HG03060 (cell line): ENCODE results near the gene SDF2L1.
"Not testable (repeated sequence)": the region's sequence is repeated elsewhere in the genome, so short reads cannot be mapped to it uniquely, and the experiment has no call there.

Experiments
- ATAC-seq: cut with Tn5 transposase; IDR thresholded peaks from one replicate; pipeline ENCODE4 v1.9.1; 2021; ENCODE audit warnings: low read depth, moderate number of reproducible peaks; ENCODE audit not compliant: unreplicated experiment

The SDF2L1 gene

DNA sequence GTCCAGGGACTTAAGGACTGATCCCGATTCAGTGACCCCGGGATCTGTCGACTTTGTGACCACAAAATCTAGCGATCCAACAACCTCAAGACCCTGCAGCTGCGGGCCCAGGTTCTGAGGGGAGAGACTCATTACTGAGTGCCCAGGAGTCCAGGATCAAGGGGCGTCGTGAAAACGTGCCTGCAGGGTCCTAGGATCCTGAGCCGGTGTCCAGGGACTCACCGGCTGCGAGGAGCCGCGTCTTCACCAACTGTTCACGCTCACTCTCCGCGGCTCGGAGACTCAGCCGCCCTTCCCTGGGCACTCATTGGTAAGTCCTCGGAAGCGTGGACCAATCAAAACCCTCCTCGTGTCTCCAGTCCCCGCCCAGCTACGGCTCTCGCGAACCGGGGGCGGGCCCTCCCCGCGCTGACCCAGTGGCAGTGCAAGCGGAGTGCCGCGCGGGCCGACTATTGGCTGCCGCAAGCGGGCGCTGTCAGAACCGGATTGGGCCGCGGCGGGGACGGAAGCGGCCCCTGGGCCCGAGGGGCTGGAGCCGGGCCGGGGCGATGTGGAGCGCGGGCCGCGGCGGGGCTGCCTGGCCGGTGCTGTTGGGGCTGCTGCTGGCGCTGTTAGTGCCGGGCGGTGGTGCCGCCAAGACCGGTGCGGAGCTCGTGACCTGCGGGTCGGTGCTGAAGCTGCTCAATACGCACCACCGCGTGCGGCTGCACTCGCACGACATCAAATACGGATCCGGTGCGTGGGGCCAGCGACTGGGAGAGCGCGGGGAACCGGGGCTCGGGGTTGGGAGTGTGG is at the start of gene SDF2L1:
TSS of gene SDF2L1 (plus strand) at position 514 of the 795 bp plus-strand sequence. CDS start at position 549, 35 bp downstream.
- peak; percentile 88 for ATAC-seq

GRCh38 chr22:21592422-21592821 is 49.7 kb upstream of the SDF2L1 start:
- no peak for ATAC-seq

- no peak for ATAC-seq
Observed at GRCh38 chr22:21593406-21594232, 48.5 kb upstream of the SDF2L1 start.

DNA sequence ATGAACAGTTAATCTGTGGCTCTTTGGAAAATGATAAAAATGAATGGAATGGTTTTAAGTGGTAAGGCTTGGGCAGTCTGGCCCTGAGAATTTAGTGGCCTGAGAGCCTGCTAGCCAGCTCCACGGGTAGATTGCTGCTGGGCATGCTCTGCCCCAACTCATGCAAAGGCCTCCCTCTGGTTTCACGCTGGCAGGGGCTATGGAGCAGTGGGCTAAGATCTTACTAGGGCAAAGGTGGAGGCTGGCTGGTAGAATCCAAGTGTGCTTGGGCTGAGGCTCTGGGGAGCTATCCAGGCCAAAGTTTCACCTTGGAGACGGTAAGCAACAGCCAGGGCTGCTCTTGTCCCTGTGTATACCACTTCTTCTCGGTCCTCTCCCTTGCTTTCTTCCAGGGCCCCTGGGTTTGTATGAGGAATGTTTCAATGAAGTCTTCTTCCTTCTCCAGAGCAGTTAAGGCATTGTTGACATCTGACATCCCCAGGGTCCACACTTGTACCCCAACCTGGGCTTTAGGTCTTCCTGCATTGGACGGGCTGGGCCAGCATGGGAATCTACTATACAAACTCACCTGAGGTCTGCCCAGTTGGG is 47.1 kb upstream of the SDF2L1 start:
- no peak for ATAC-seq

- ATAC-seq = not testable (repeated sequence)
Observed at GRCh38 chr22:21596356-21597135, 45.6 kb upstream of the SDF2L1 start.

DNA sequence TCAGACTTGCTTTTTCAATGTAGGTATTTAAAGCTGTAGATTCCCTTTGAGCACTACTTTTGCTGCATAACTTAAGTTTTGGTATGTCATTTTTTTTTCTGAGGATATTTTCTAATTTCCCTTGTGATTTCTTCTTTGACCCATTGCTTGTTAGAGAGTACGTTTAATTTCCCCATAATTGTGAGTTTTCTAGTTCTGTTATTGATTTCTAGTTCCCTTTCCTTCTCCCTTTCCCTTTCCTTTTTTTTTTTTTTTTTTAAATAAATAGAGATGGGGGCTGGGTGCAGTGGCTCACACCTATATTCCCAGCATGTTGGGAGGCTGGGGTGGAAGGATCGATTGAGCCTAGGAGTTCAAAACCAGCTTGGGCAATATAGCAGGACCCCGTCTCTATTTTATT is 43.8 kb upstream of the SDF2L1 start:
- no peak for ATAC-seq

GRCh38 chr22:21599053-21599893 is 42.8 kb upstream of the SDF2L1 start:
- no peak for ATAC-seq

- ATAC-seq = no peak
Observed at GRCh38 chr22:21602579-21602978, 39.5 kb upstream of the SDF2L1 start.

- ATAC-seq = no peak
Observed at GRCh38 chr22:21603973-21604372, 38.1 kb upstream of the SDF2L1 start.

GRCh38 chr22:21605887-21606564 is 36.1 kb upstream of the SDF2L1 start:
- no peak for ATAC-seq

DNA sequence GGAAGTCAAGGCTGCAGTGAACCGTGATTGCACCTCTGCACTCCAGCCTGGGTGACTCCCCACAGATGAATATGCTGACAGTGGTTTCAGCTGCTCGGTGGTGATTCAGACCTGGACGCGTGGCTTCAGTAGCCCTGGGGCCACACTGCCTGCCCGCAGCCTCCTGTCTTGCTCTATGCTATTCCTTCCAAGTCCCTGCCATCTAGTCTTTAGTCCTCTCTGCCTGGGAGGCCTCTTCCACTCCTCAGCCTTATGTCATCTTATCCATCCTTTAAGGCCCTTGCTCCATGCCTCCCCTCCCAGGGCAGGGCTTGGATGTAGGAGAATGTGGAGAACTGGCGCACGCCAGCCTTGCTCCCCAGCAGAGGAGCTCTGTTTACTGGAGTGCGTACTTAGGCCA is 35.3 kb upstream of the SDF2L1 start:
- no peak for ATAC-seq

GRCh38 chr22:21609556-21610157 is 32.4 kb upstream of the SDF2L1 start:
- ATAC-seq = not testable (repeated sequence)

DNA sequence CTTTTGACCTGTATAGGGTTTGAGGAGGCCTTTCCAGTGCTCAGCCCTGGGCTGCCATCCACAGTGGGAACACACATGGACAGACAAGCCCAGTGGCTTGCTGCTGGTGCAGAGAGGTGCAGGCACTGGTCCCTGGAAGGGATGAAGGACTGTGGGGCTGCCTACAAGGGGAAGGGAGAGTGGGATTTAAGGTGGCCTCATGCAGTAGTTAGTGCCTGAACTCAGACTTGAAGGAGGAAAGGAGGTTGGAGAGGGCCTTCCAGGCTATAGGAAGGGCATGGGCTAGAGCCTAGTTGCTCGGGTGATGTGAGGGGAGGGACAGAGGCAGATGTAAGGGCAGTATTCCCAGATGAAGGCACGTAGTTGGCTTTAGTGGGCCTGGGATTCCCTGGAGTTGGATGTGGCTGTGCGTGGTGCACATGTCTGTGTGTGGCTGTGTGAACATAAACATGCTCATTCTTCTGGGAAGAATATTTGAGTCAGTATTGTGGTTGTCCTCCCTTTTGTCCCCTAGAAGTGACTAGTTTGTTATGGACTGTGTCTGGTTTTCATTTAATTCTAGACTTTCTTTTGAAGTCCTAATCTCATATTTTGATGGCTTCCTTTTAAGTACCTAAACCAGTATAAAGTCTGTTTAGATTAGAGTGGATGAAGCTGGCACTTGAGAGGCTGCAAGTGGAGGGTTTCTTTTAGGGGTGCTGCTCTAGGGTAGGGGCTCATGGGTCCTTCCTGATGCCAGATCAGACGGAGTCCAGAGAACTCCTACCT is 30.7 kb upstream of the SDF2L1 start:
- ATAC-seq = no peak

GRCh38 chr22:21612858-21613257 is 29.2 kb upstream of the SDF2L1 start:
- ATAC-seq = no peak

DNA sequence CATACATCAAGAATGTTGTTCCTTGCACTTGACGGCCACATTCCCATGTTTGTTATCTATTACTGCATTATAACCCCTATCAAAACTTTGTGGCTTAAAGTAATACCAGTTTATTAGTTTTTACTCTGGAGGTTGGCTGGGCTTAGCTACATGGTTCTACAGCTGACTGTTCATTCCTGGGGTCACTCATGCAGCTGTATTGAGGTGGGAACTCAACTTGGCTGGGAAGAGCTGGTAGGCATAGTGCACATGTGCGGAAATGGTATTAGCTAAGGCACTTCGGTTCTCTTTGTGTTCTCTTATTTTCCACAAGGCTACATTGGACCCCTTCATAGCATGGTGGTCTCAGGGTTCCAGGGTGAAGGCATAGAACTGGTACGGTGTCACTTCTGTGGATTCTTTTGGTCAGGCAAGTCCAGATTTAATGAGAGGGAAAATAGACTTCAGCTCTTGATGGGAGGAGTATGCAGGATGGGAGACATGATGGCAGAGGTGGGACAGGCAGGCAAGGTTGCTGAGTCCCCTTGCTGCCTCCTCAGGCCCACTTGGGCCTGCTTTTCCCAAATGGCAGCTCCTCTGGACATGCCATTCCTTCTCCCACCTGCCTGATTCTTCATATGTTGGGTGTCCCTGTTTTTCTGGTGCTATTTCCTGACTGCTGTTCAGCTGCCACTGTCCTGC is 28.4 kb upstream of the SDF2L1 start:
- ATAC-seq = no peak

GRCh38 chr22:21615731-21616130 is 26.4 kb upstream of the SDF2L1 start:
- no peak for ATAC-seq

GRCh38 chr22:21617337-21617736 is 24.8 kb upstream of the SDF2L1 start:
- not testable (repeated sequence) for ATAC-seq
